DMS 273 (cell line): ENCODE measurements around the gene TFRC.
"Not testable (repeated sequence)": the region's sequence is repeated elsewhere in the genome, so short reads cannot be mapped to it uniquely, and the experiment has no call there.

Experiments
- DNase-seq: peaks from one replicate; lab custom pipeline; 2025; ENCODE audit not compliant: unreplicated experiment; lab: John Stamatoyannopoulos, UW

TFRC gene

GRCh38 chr3:196049653-196050052 is 32.2 kb downstream of the TFRC start:
- no peak for DNase-seq

GRCh38 chr3:196048922-196049598 is 32.8 kb downstream of the TFRC start:
- DNase-seq: no peak

- DNase-seq: no peak
Measured at GRCh38 chr3:196047391-196048030, 34.4 kb downstream of the TFRC start.

GRCh38 chr3:196044513-196044912 is 37.4 kb downstream of the TFRC start:
- DNase-seq: no peak

- DNase-seq: no peak
Measured at GRCh38 chr3:196042673-196043072, 39.2 kb downstream of the TFRC start.

- no peak for DNase-seq
Measured at GRCh38 chr3:196039359-196039758, 42.5 kb downstream of the TFRC start.

- DNase-seq: not testable (repeated sequence)
Measured at GRCh38 chr3:196026059-196026458, 55.8 kb downstream of the TFRC start.

GRCh38 chr3:196024968-196025367 is 56.9 kb downstream of the TFRC start:
- no peak for DNase-seq

- no peak for DNase-seq
Measured at GRCh38 chr3:196023947-196024346, 57.9 kb downstream of the TFRC start.

GRCh38 chr3:196022499-196022878 is 59.4 kb downstream of the TFRC start:
- not testable (repeated sequence) for DNase-seq

- no peak for DNase-seq
Measured at GRCh38 chr3:196020373-196020772, 61.5 kb downstream of the TFRC start.

- not testable (repeated sequence) for DNase-seq
Measured at GRCh38 chr3:196019576-196019975, 62.3 kb downstream of the TFRC start.

- not testable (repeated sequence) for DNase-seq
Measured at GRCh38 chr3:196018159-196018558, 63.7 kb downstream of the TFRC start.

GRCh38 chr3:196016485-196016884 is 65.4 kb downstream of the TFRC start:
- no peak for DNase-seq

GRCh38 chr3:196016059-196016458 is 65.8 kb downstream of the TFRC start:
- DNase-seq: no peak

GRCh38 chr3:196013587-196014487 is 68.1 kb downstream of the TFRC start:
- DNase-seq: no peak

- DNase-seq: no peak
Measured at GRCh38 chr3:196012941-196013476, 68.9 kb downstream of the TFRC start.

- DNase-seq: no peak
Measured at GRCh38 chr3:196012481-196012880, 69.4 kb downstream of the TFRC start.

GRCh38 chr3:196009456-196009855 is 72.4 kb downstream of the TFRC start:
- DNase-seq: no peak

GRCh38 chr3:196008929-196009328 is 73.0 kb downstream of the TFRC start:
- no peak for DNase-seq

GRCh38 chr3:196008387-196008786 is 73.5 kb downstream of the TFRC start:
- DNase-seq: no peak
